ENCODE data around the gene SLC32A1.

The SLC32A1 gene

DNA sequence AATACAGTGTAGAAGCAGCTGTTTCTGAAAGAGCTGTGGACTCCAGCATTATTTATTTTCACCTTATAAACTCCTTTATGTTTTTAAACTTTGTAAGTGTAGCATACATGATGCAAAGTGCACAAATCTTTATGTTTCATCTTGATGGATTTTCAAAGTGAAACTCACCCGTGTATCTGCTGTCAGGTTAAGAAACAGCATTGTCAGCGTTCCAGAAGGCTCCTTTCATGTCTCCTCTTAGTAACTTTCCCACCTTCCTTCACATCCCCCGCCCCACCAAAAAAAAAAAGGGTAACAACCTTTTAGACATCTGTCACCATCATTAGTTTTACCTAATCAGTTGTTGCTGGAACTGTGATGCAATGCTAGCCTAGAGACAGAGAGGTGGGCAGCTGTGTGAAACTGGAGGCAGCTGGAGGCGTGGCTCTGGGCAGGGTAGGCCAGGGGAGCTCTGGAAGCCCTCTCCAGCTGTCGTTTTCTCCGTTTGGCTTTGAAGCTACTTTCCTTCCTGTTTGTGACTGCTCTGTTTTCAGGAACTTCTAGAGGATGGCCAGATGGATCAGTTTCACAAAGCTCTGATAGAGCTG lies 31.1 kb downstream of the SLC32A1 start:
- DNase-seq: no peak

DNA sequence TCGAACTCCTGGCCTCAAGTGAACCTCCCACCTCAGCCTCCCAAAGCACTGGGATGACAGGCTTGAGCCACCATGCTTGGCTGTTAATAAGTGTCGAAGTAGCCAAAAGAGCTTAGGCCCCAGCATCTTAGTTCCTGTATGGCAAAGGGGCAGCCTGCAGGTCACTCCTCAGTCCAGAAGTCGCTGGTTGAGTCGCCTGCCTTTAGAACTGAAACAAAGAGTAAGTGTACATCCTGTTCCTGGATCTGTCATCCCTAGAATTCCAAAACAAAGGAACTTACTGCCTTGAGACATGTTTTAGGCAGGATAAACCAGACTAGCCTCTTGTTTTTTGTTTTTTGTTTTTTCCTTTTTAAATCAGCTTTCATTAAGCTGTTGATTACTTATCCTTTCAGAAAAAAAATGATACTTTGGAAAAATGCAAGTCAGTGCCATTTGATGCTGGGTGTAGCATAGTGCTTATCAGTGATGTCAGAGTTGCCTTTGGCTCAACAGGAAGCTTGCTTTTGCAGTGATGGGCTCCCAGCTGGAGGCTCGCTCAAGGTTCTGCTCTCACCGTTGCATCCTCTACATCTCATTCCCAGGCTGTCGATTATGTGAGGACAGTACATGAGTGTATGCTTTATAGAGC lies 33.0 kb downstream of the SLC32A1 start:
- DNase-seq: no peak

DNA sequence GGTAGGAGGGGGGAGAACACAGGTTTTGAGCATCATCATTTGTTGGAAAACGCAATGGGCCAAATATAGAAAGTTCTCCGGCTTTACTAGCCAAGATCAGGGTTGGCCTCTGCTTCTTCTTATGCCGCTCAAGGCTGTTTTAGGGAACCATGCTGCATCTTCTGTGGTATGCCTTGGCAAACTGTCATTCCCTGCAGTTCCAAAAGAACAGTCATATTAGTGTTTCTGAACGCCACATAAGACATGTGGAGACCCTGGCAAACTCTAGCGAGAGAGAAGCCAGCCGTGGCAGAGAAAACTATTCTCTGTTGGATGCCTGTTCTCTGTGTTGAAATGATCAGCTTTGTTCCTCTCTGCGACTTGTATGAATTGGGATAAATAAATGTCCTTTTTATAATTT lies 34.8 kb downstream of the SLC32A1 start:
- DNase-seq: no peak

- DNase-seq: no peak
Observed at GRCh38 chr20:38760978-38761377, 36.7 kb downstream of the SLC32A1 start.

DNA sequence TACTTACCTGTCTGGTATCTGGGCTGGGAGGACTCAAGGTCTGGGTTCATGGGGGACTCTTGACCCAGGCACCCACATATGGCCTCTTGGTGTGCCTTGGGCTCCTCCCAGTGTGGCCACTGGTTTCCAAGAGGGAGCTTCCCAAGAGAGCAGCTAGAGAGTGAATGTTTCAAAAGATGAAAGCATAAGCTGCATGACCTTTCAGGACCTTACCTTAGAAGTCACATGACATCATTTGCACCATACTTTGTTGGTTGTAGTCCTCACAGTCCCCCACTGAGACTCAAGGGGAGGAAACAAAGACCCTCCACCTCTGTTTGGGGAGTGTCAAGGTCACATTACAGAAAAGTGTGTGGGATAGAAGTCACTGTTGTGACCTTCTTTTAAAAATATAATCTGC lies 37.9 kb downstream of the SLC32A1 start:
- DNase-seq: no peak

- DNase-seq: no peak
Observed at GRCh38 chr20:38763616-38764015, 39.3 kb downstream of the SLC32A1 start.

DNA sequence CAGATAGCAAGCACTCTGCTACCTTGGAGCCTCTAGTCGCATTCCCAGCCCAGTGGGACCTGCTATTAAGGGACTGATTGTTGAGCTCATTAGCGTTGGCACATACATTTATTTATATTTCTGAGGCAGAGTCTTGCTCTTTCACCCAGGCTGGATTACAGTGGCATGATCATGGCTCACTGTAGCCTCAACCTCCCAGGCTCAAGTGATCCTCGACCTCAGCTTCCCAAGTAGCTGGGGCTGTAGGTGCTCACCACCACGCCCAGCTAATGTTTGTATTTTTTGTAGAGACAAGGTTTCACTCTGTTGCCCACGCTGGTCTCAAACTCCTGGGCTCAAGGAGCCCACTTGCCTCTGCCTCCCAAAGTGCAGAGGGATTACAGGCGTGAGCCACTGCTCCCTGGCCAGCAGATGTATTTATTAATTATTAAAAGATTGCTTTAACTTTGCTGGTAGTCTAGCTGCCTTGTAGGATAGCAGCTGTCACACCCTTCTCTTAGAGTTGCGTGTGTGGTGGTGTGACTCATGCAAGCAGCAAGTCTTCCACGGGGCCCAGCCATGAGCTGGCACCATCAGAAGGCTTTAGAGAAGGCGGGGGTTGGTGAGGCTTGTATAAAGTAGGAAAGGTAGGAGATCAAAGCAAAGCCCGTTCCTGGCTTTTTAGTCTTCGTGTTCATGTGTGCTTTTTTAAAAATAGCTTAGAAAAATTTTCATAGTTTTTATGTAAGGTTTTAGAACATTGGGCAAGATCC lies 40.5 kb downstream of the SLC32A1 start:
- DNase-seq: peak; percentile 40 to 54

DNA sequence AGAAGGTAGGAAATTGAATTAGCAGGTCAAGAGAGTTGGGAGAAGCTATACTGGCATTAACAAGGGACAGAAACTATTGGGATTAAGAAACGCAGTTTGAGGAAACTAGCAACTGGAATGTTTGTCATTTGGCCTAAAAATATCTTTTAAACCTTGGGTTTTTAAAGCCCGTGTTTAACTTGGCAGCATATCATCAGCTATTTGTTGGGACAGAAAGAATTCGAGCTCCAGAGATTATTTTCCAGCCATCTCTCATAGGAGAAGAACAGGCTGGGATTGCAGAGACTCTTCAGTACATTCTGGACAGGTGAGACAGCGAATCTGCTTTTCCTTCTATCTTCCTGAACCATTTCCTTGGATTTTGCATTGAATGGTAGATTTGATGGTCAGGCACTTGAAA lies 41.8 kb downstream of the SLC32A1 start:
- DNase-seq: no peak

DNA sequence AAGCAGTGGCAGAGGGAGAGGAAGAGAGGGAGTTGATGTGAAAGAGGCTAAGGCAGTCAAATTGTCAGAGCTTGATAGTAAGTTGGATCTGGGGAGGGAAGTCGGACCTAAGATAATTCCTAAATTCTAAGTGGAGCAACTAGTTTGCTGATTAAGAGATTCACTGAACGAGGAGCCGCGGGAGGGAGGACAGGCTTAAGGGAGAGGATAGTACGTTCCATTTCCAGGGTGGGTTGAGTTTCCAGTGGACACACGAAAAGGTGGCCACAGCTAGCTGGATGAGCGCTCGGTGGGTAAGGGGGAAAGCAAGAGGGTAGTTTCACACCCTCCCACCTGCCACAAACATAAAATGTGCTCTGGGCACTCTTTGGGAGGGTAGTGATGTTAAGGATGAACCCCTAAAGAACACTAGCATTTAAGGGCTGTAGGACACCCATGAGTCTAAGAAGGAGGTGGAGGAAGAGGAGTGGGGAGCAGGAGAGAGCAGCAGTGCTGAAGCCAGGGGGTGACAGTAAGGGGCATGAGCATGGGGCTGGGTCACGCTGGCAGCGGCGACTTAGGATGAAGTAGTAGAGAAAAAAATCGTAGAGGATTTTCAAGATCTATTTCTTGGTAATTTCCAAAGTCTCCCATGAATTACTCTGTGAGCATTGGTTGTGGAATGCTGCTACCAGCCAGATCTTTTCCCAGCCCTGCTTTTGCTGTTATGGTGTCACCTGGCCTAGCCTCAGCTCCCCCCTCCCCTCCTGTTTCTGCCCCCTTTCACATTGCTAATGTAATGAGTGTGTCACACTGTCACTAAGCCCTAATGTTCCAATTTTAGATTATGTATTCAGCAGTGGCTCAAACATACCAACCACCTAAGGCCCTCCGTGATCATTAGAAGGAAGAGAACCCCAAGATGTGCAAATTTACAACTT lies 45.4 kb downstream of the SLC32A1 start:
- DNase-seq: no peak

DNA sequence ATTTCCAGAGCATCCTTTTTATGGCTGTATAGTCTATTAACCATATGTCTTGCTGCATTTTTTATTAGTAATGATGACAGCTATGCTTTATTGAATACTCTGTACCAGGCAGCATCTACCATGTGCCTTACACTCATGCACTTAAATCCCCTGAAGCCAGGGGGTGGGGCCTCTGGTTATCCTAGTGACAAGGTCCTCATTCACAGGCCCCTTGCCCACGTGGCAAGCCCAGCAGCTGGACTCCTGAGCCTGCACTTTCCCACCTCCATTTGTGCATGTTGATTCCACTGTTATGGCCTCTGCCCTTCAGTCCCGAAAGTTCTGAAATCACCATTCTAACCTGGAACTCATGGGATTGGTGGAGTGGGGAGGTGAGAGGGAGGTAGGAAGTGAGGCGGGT lies 46.3 kb downstream of the SLC32A1 start:
- DNase-seq: no peak

- DNase-seq: no peak
Observed at GRCh38 chr20:38770970-38771369, 46.7 kb downstream of the SLC32A1 start.

- DNase-seq: no peak
Observed at GRCh38 chr20:38771621-38772020, 47.3 kb downstream of the SLC32A1 start.

DNA sequence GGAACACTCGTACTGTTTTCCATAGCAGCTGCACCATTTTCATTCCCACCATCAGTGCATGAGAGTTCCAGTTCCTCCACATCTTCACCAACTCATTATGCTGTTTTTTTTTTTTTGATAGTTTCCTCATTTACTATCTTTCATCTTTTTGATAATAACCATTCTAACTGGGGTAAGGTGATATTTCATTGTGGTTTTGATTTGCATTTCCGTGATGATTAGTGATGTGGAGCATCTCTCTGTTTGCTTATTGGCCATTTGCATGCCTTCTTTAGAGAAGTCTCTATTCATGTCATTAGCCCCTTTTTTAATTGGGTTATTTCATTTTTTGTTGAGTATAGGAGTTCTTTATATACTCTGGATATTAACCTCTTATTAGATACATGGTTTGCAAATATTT lies 49.9 kb downstream of the SLC32A1 start:
- no peak for DNase-seq

GRCh38 chr20:38776363-38776762 lies 52.1 kb downstream of the SLC32A1 start:
- no peak for DNase-seq
